Right lobe of liver (tissue), 4 donors: ENCODE measurements around the gene OBSCN.

Experiments used
- CTCF ChIP-seq, 4 donors: fragments of 200-600 bp in 3 of 4; fragments of 450-650 bp in 1 of 4; IDR thresholded peaks; one replicate each; pipeline versions ENCODE4 v1.5.1 to v1.8.0; 2016 to 2022; ENCODE audit warnings: antibody characterized with exemption in 4 of 4, mild to moderate bottlenecking in 2 of 4
- POLR2A ChIP-seq: fragments of 450-650 bp; IDR thresholded peaks from one replicate; pipeline ENCODE4 v1.6.1; 2017; ENCODE audit warnings: antibody characterized with exemption, mild to moderate bottlenecking
- donor health status: DM: no; HTN: no; CAD: no.
- donor health status: DM: no; HTN: no; CAD: no.
- donor health status: DM: no; HTN: yes; CAD: no.

GRCh38 chr1:228308085-228308601, 100.3 kb downstream of the OBSCN start:
- TF ChIP-seq CTCF (IDR thresholded peaks at IDR 0.05) (no peak), POLR2A (no peak)
